Activated CD4-positive, alpha-beta memory T cell treated with anti-CD3 and anti-CD28 coated beads, Interleukin-2, amount 10 ng/mL, durations not matched to agents 7 days and 5 days (primary cell): ENCODE data around the gene MAP3K8. TPM values are rescaled to one million over a fixed set of nuclear protein-coding genes. Genes with fewer than 3 reads are reported as not detected.

Experiments
- CTCF ChIA-PET: fragments of 350-600 bp; sonication (Branson Sonifier 250); formaldehyde crosslinking; loops from one replicate; lab custom pipeline; 2021; ENCODE audit warnings: antibody characterized with exemption, inconsistent platforms; lab: Charles Lee
- POLR2A ChIA-PET: fragments of 350-600 bp; sonication (Branson Sonifier 250); formaldehyde crosslinking; loops from one replicate; lab custom pipeline; 2021; ENCODE audit warnings: antibody characterized with exemption; lab: Charles Lee
- DNase-seq: peaks from one replicate; pipeline ENCODE4 v3.0.0-alpha.2; 2020
- H3K27ac Mint-ChIP-seq: one replicate; pipeline ENCODE4 v1.8.0; 2021; ENCODE audit warnings: mild to moderate bottlenecking, mixed read lengths
- H3K27me3 Mint-ChIP-seq: one replicate; pipeline ENCODE4 v1.8.0; 2021; ENCODE audit warnings: mixed read lengths
- H3K36me3 Mint-ChIP-seq: one replicate; pipeline ENCODE4 v1.8.0; 2021; ENCODE audit warnings: low read depth, mixed read lengths
- H3K4me1 Mint-ChIP-seq: one replicate; pipeline ENCODE4 v1.8.0; 2021; ENCODE audit warnings: mixed read lengths
- H3K4me3 Mint-ChIP-seq: one replicate; pipeline ENCODE4 v1.8.0; 2021; ENCODE audit warnings: mild to moderate bottlenecking, mixed read lengths
- H3K9me3 Mint-ChIP-seq: one replicate; pipeline ENCODE4 v1.8.0; 2021; ENCODE audit warnings: mixed read lengths
- total RNA-seq, 2 experiments: library from RNA; stranded (reverse); gene quantifications; one replicate each; pipeline ENCODE4 v1.2.3, GENCODE V29; 2021

The MAP3K8 gene
- total RNA-seq = 10 to 100 TPM; 39.5 to 40.3 TPM

- POLR2A ChIA-PET = interaction anchor here (0.6 to 10.5 kb wide), 8 partner anchors 14 to 107 kb away, joined by 3 to 106 read pairs (median 4); no protein-coding TSS in a partner anchor
Observed at GRCh38 chr10:30433730-30434272, at the start of gene MAP3K8. MAP3K8 (plus strand) TSS chr10:30434184; CDS start chr10:30438939, 4,755 bp downstream.

GRCh38 chr10:30384701-30385201 is 49.2 kb upstream of the MAP3K8 start:
- Mint-ChIP-seq H3K4me3 (no peak overlapping the region), H3K27ac (no peak overlapping the region), H3K4me1 (no peaks in the 10 kb centered on the region), H3K36me3 (no peaks in the 10 kb centered on the region), H3K9me3 (no peaks in the 10 kb centered on the region), H3K27me3 (peaks cover 46% of the 10 kb centered on the region)
- no peak for DNase-seq
- ChIA-PET POLR2A (interaction anchor here (1.0 kb wide), 1 partner anchor 52 kb away, joined by 3 read pairs; no protein-coding TSS in a partner anchor), CTCF (interaction anchor here (0.7 to 3.2 kb wide), 11 partner anchors 8 to 386 kb away, joined by 3 to 17 read pairs (median 3); no protein-coding TSS in a partner anchor)

More at GRCh38 chr10:30433730-30434272, at the start of gene MAP3K8:
- peak within 1 kb of the TSS; percentile 85 for H3K4me3 Mint-ChIP-seq
- H3K27ac Mint-ChIP-seq = peak within 1 kb of the TSS; percentile 84
- DNase-seq = peak; percentile 85
- CTCF ChIA-PET = interaction anchor here (1.1 to 7.2 kb wide), 3 partner anchors 94 to 157 kb away, joined by 3 to 67 read pairs (median 4); no protein-coding TSS in a partner anchor
- no peaks in the 10 kb centered on the region for H3K9me3 Mint-ChIP-seq
- peaks cover 44% of the 10 kb centered on the region for H3K36me3 Mint-ChIP-seq
- H3K27me3 Mint-ChIP-seq = no peaks in the 10 kb centered on the region
- peaks cover 54% of the 10 kb centered on the region for H3K4me1 Mint-ChIP-seq

DNA sequence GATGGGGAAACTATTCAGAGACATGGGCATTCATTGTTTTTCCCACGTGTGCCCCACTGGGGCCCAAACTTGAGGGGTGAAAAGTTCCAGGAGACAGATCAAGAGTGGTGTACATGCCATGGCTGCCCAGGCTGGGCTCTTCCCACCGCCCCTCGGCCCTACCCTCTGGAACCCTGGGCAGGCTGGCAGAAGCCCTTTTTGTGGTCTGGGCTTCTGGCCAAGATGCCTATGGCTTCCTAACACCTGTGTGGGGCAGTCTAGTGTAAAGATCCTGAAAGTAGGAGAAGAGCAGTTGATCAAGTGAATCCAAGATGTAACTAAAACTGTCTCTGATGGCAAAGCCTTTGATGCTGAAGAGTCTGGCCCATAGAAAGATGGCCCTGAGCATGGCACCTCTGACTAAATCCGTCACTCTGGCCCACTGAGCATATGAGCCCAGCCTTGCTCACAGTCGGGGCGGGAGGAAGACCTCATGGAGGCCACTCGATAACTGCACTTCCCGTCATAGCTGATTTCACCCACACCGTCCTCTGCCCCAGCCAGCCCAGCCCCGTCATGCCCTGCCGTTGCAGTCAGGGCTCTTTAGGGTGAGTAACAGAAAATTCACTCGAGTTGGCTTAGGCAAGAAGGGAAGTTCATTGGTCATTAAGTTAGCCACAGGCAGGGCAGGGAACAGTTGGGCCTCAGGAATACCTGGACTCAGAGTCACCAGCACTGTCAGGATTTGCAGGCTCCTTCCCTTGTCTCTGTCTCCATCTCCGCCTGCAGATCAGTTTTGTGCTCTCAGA is 47.0 kb upstream of the MAP3K8 start:
- ChIA-PET CTCF (interaction anchor here (6.1 kb wide), 1 partner anchor 196 kb away, joined by 42 read pairs; no protein-coding TSS in a partner anchor), POLR2A (no interaction called here)
- no peak overlapping the region for H3K4me3 Mint-ChIP-seq
- no peaks in the 10 kb centered on the region for H3K4me1 Mint-ChIP-seq
- H3K9me3 Mint-ChIP-seq = no peaks in the 10 kb centered on the region
- H3K27ac Mint-ChIP-seq = no peak overlapping the region
- H3K36me3 Mint-ChIP-seq = no peaks in the 10 kb centered on the region
- DNase-seq = no peak
- peaks cover 35% of the 10 kb centered on the region for H3K27me3 Mint-ChIP-seq

DNA sequence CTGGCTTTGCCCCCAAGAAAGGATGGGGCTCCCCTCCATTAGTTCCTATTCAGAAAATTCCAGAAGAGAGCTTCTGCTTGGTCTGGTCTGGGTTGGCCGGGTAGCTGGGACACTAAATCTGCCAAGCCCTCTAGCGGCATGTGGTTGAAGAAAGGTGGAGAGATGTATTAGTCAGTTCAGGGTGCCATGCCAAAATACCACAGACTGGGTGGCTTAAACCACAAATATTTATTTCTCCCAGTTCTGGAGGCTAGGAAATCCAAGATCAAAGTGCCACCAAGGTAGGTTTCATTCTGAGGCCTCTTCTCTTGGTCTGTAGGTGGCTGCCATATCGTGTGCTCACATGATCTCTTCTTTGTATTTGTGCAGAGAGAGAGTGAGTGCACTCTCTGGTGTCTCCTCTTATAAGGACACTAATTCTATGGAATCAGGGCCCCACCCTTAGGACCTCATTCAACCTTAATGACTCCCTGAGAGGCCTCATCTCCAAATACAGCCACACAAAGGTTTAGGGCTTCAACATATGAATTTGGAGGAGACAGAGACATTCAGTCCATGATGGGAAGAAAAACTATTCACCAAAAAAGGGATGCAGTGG is 46.2 kb upstream of the MAP3K8 start:
- ChIA-PET POLR2A (no interaction called here), CTCF (interaction anchor here (6.1 kb wide), 1 partner anchor 195 kb away, joined by 42 read pairs; no protein-coding TSS in a partner anchor)
- Mint-ChIP-seq H3K4me3 (no peak overlapping the region), H3K36me3 (no peaks in the 10 kb centered on the region), H3K9me3 (no peaks in the 10 kb centered on the region), H3K4me1 (peaks cover 3% of the 10 kb centered on the region), H3K27me3 (peaks cover 36% of the 10 kb centered on the region), H3K27ac (no peak overlapping the region)
- no peak for DNase-seq

DNA sequence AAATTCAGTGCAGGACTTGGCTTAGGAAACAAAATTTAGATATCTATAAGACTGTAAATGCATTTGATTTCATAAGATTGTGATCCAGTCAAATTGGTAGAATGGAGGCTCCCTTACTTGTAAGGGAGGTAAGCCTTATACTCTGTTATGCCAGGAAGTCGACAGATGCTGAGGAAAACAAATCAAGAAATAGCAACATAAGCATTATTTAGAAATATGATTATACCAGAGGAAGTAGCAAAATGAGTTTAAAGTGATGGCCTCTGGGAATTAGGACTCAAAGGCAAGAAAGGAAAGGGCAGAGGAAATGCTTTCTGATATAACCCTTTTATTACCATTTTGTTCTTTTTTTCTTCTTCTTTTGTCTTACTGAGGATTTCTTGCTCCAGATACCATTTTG is 44.4 kb upstream of the MAP3K8 start:
- Mint-ChIP-seq H3K27me3 (peaks cover 35% of the 10 kb centered on the region), H3K27ac (no peak overlapping the region), H3K4me3 (no peak overlapping the region), H3K4me1 (peaks cover 3% of the 10 kb centered on the region), H3K9me3 (no peaks in the 10 kb centered on the region), H3K36me3 (no peaks in the 10 kb centered on the region)
- POLR2A ChIA-PET = no interaction called here
- CTCF ChIA-PET = interaction anchor here (6.1 to 8.5 kb wide), 2 partner anchors 193 to 200 kb away, joined by 42 to 125 read pairs; no protein-coding TSS in a partner anchor
- DNase-seq = no peak

- Mint-ChIP-seq H3K9me3 (no peaks in the 10 kb centered on the region), H3K27ac (no peak overlapping the region), H3K27me3 (peaks cover 37% of the 10 kb centered on the region), H3K36me3 (no peaks in the 10 kb centered on the region), H3K4me3 (no peak overlapping the region), H3K4me1 (peaks cover 3% of the 10 kb centered on the region)
- ChIA-PET POLR2A (no interaction called here), CTCF (interaction anchor here (4.0 to 8.5 kb wide), 3 partner anchors 147 to 199 kb away, joined by 25 to 125 read pairs (median 42); no protein-coding TSS in a partner anchor)
- DNase-seq = no peak
Observed at GRCh38 chr10:30390207-30390606, 43.8 kb upstream of the MAP3K8 start.

GRCh38 chr10:30391266-30391665 is 42.7 kb upstream of the MAP3K8 start:
- H3K27me3 Mint-ChIP-seq = peaks cover 39% of the 10 kb centered on the region
- DNase-seq = no peak
- peaks cover 3% of the 10 kb centered on the region for H3K4me1 Mint-ChIP-seq
- H3K27ac Mint-ChIP-seq = no peak overlapping the region
- H3K4me3 Mint-ChIP-seq = no peak overlapping the region
- ChIA-PET CTCF (interaction anchor here (0.7 to 8.5 kb wide), 11 partner anchors 22 to 248 kb away, joined by 3 to 125 read pairs (median 10); no protein-coding TSS in a partner anchor), POLR2A (no interaction called here)
- no peaks in the 10 kb centered on the region for H3K36me3 Mint-ChIP-seq
- no peaks in the 10 kb centered on the region for H3K9me3 Mint-ChIP-seq

DNA sequence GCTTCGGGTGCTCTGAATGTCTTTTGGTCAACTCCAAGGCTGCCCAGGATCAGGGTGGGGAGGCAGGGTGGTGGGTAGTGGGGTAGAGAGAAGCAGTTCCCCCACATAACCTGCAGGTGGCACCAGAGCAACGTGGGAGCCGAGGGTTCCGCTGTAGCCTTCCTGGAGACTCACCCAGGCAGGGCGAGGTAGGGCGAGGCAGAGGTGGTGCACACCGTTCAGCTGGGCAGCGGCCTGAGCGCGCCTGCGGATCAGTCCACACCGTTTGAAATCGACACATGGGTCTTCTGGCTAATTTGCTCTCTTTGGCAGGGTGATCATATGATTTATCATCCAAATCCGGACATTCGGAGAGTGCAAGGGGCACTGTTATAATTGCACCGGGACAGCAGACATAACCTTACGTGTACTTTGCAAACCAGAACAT is 41.4 kb upstream of the MAP3K8 start:
- Mint-ChIP-seq H3K27me3 (peaks cover 39% of the 10 kb centered on the region), H3K4me1 (peaks cover 9% of the 10 kb centered on the region), H3K4me3 (no peak overlapping the region), H3K9me3 (no peaks in the 10 kb centered on the region), H3K36me3 (no peaks in the 10 kb centered on the region), H3K27ac (no peak overlapping the region)
- POLR2A ChIA-PET = no interaction called here
- peak; percentile 80 for DNase-seq
- CTCF ChIA-PET = interaction anchor here (0.7 to 8.5 kb wide), 22 partner anchors 10 to 278 kb away, joined by 3 to 125 read pairs (median 6); no protein-coding TSS in a partner anchor

DNA sequence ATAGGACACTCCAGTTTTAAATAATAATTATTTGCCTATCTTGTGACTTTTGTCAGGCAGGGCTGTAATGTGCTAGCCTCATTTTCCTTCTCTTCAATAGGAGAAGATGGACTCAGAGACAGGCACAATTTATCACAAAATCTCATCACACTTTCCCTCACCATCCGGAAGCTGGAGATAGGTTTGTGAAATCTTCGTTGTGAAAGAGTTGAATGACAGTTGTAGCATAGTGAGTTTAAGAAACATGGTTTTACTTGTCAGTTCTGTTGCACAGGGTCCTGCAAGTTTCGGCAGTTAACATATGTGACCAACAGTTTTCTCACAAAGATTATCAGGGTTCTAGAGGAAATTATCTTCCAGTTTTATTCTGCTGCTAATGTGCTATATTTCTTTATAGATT is 37.7 kb upstream of the MAP3K8 start:
- H3K4me3 Mint-ChIP-seq = no peak overlapping the region
- peaks cover 34% of the 10 kb centered on the region for H3K4me1 Mint-ChIP-seq

GRCh38 chr10:30396698-30397097 is 37.3 kb upstream of the MAP3K8 start:
- CTCF ChIA-PET = interaction anchor here (8.5 kb wide), 1 partner anchor 193 kb away, joined by 125 read pairs; no protein-coding TSS in a partner anchor
- no peak overlapping the region for H3K4me3 Mint-ChIP-seq
- H3K36me3 Mint-ChIP-seq = no peaks in the 10 kb centered on the region
- H3K9me3 Mint-ChIP-seq = no peaks in the 10 kb centered on the region
- peaks cover 34% of the 10 kb centered on the region for H3K4me1 Mint-ChIP-seq
- H3K27me3 Mint-ChIP-seq = peaks cover 23% of the 10 kb centered on the region
- H3K27ac Mint-ChIP-seq = no peak overlapping the region
- POLR2A ChIA-PET = no interaction called here
- no peak for DNase-seq

More for the DNA sequence above, 37.7 kb upstream of the MAP3K8 start:
- no peak for DNase-seq
- Mint-ChIP-seq H3K27ac (no peak overlapping the region), H3K27me3 (peaks cover 23% of the 10 kb centered on the region), H3K9me3 (no peaks in the 10 kb centered on the region), H3K36me3 (no peaks in the 10 kb centered on the region)
- ChIA-PET CTCF (interaction anchor here (1.0 to 8.5 kb wide), 5 partner anchors 8 to 244 kb away, joined by 3 to 125 read pairs (median 3); no protein-coding TSS in a partner anchor), POLR2A (interaction anchor here (1.5 kb wide), 1 partner anchor 195 kb away, joined by 3 read pairs; no protein-coding TSS in a partner anchor)

GRCh38 chr10:30398193-30398592 is 35.8 kb upstream of the MAP3K8 start:
- ChIA-PET CTCF (interaction anchor here (0.8 to 2.2 kb wide), 4 partner anchors 13 to 242 kb away, joined by 3 to 9 read pairs (median 4); no protein-coding TSS in a partner anchor), POLR2A (interaction anchor here (1.2 kb wide), 1 partner anchor 39 kb away, joined by 3 read pairs; no protein-coding TSS in a partner anchor)
- Mint-ChIP-seq H3K4me3 (no peak overlapping the region), H3K9me3 (no peaks in the 10 kb centered on the region), H3K4me1 (peaks cover 31% of the 10 kb centered on the region), H3K27me3 (peaks cover 17% of the 10 kb centered on the region), H3K27ac (no peak overlapping the region), H3K36me3 (no peaks in the 10 kb centered on the region)
- no peak for DNase-seq

GRCh38 chr10:30398788-30399187 is 35.2 kb upstream of the MAP3K8 start:
- ChIA-PET CTCF (interaction anchor here (0.7 to 2.2 kb wide), 3 partner anchors 14 to 193 kb away, joined by 3 to 9 read pairs (median 5); no protein-coding TSS in a partner anchor), POLR2A (no interaction called here)
- peaks cover 13% of the 10 kb centered on the region for H3K27me3 Mint-ChIP-seq

More at GRCh38 chr10:30398788-30399187, 35.2 kb upstream of the MAP3K8 start:
- Mint-ChIP-seq H3K9me3 (no peaks in the 10 kb centered on the region), H3K27ac (no peak overlapping the region), H3K4me1 (peaks cover 31% of the 10 kb centered on the region), H3K4me3 (no peak overlapping the region), H3K36me3 (no peaks in the 10 kb centered on the region)
- DNase-seq = no peak
